Liver (tissue), 9 donors: ENCODE measurements around the gene IFNAR2. TPM values are rescaled to one million over a fixed set of nuclear protein-coding genes. Genes with fewer than 3 reads are reported as not detected.

Source experiments
- DNase-seq: peaks from one replicate; pipeline ENCODE4 v3.0.0-alpha.2; 2017; ENCODE audit warnings: low spot score
- H3K27ac ChIP-seq, 2 donors: one replicate each; pipeline ENCODE4 v1.7.0; 2013; ENCODE audit warnings: inconsistent platforms in 2 of 2, low read length in 2 of 2, control low read depth in 1 of 2, low read depth in 1 of 2, mild to moderate bottlenecking in 1 of 2
- H3K27me3 ChIP-seq, 4 donors: one replicate each; pipeline versions ENCODE4 v1.6.1 to v1.7.0; 2013; ENCODE audit warnings: low read length in 3 of 4, inconsistent platforms in 1 of 4, mild to moderate bottlenecking in 1 of 4, moderate library complexity in 1 of 4; ENCODE audit not compliant: control insufficient read depth in 4 of 4, insufficient read depth in 4 of 4
- H3K36me3 ChIP-seq, 4 donors: one replicate each; pipeline versions ENCODE4 v1.6.1 to v1.7.0; 2013; ENCODE audit warnings: low read length in 3 of 4, mild to moderate bottlenecking in 3 of 4, low read depth in 1 of 4, moderate library complexity in 1 of 4; ENCODE audit not compliant: control insufficient read depth in 4 of 4, insufficient read depth in 3 of 4
- H3K4me1 ChIP-seq, 4 donors: one replicate each; pipeline versions ENCODE4 v1.6.1 to v1.7.0; 2013; ENCODE audit warnings: low read length in 3 of 4, mild to moderate bottlenecking in 3 of 4, moderate library complexity in 1 of 4; ENCODE audit not compliant: control insufficient read depth in 4 of 4, insufficient read depth in 4 of 4
- H3K4me3 ChIP-seq, 3 donors: one replicate each; pipeline versions ENCODE4 v1.6.1 to v1.7.0; 2013; ENCODE audit warnings: low read length in 3 of 3, control low read depth in 1 of 3, low read depth in 1 of 3, mild to moderate bottlenecking in 1 of 3
- H3K9ac ChIP-seq, 2 donors: one replicate each; pipeline ENCODE4 v1.7.0; 2013; ENCODE audit warnings: low read length in 2 of 2, mild to moderate bottlenecking in 2 of 2, moderate library complexity in 2 of 2, control low read depth in 1 of 2, low read depth in 1 of 2
- H3K9me3 ChIP-seq, 4 donors: one replicate each; pipeline versions ENCODE4 v1.6.1 to v1.7.0; 2013; ENCODE audit warnings: low read length in 3 of 4; ENCODE audit not compliant: control insufficient read depth in 4 of 4
- ATF3 ChIP-seq: IDR thresholded peaks from 2 replicates; pipeline ENCODE4 v1.6.1; 2016; ENCODE audit warnings: antibody characterized with exemption
- EGR1 ChIP-seq, 2 donors: IDR thresholded peaks; 2 replicates each; pipeline ENCODE4 v1.6.1; 2016 to 2018; ENCODE audit warnings: antibody characterized with exemption in 2 of 2, low read depth in 2 of 2
- FOXA1 ChIP-seq: IDR thresholded peaks from 2 replicates; pipeline ENCODE4 v1.6.1; 2016; ENCODE audit warnings: antibody characterized with exemption
- FOXA2 ChIP-seq: IDR thresholded peaks from 2 replicates; pipeline ENCODE4 v1.6.1; 2016; ENCODE audit warnings: antibody characterized with exemption
- GABPA ChIP-seq, 2 donors: IDR thresholded peaks in 1 of 2; conservative IDR thresholded peaks in 1 of 2; 2 replicates each; pipeline ENCODE4 v1.6.1; 2016; ENCODE audit warnings: antibody characterized with exemption in 2 of 2, mild to moderate bottlenecking in 1 of 2, moderate library complexity in 1 of 2
- HNF4A ChIP-seq, 2 donors: conservative IDR thresholded peaks; 2 replicates each; pipeline ENCODE4 v1.6.1; 2016; ENCODE audit warnings: antibody characterized with exemption in 2 of 2, mild to moderate bottlenecking in 2 of 2
- HNF4G ChIP-seq: IDR thresholded peaks from 2 replicates; pipeline ENCODE4 v1.6.1; 2016; ENCODE audit warnings: antibody characterized with exemption
- JUND ChIP-seq, 2 donors: IDR thresholded peaks; 2 replicates each; pipeline ENCODE4 v1.6.1; 2016; ENCODE audit warnings: antibody characterized with exemption in 2 of 2
- NR2F2 ChIP-seq: IDR thresholded peaks from 2 replicates; pipeline ENCODE4 v1.6.1; 2016; ENCODE audit warnings: antibody characterized with exemption
- RAD21 ChIP-seq, 2 donors: IDR thresholded peaks; 2 replicates each; pipeline ENCODE4 v1.6.1; 2016; ENCODE audit warnings: antibody characterized with exemption in 2 of 2, mild to moderate bottlenecking in 2 of 2
- REST ChIP-seq: IDR thresholded peaks from 2 replicates; pipeline ENCODE4 v1.6.1; 2016; ENCODE audit warnings: antibody characterized with exemption, mild to moderate bottlenecking
- RXRA ChIP-seq, 2 donors: IDR thresholded peaks; 2 replicates each; pipeline ENCODE4 v1.6.1; 2017 to 2018; ENCODE audit warnings: antibody characterized with exemption in 2 of 2, mild to moderate bottlenecking in 1 of 2
- SP1 ChIP-seq: IDR thresholded peaks from 2 replicates; pipeline ENCODE4 v1.6.1; 2018; ENCODE audit warnings: antibody characterized with exemption, mild to moderate bottlenecking
- TAF1 ChIP-seq: conservative IDR thresholded peaks from 2 replicates; pipeline ENCODE4 v1.6.1; 2016; ENCODE audit warnings: antibody characterized with exemption, mild to moderate bottlenecking
- YY1 ChIP-seq: IDR thresholded peaks from 2 replicates; pipeline ENCODE4 v1.6.1; 2016; ENCODE audit warnings: antibody characterized with exemption, mild to moderate bottlenecking
- WGBS: extraction: QIAGEN DNeasy Blood & Tissue Kit; methylation state at CpG from one replicate; pipeline ENCODE4 v1.1.7; 2013; 5-methylcytosine and 5-hydroxymethylcytosine counted together
- polyA plus RNA-seq, 2 donors: library from polyadenylated mRNA; stranded (reverse) in 1 of 2; unstranded in 1 of 2; fragments of 200-250 nt in 1 of 2; fragments of >200 nt in 1 of 2; fragmentation: Nextera tagmentation in 1 of 2; extraction: Ambion mirVana in 1 of 2; gene quantifications; one replicate each; pipeline versions ENCODE4 v1.2.1 to v1.2.3, GENCODE V29; 2013 to 2015
- total RNA-seq, 2 donors: library from RNA; depleted of rRNA; stranded (reverse); fragments of >200 nt; gene quantifications; one replicate each; pipeline ENCODE4 v1.2.3, GENCODE V29; 2014
- TF ChIP-seq, protein P1 (sequence below): fragments of 150-350 bp; IDR thresholded peaks from 2 replicates; pipeline ENCODE4 v1.5.1; 2017; ENCODE audit warnings: improper control_type of control experiment, low read depth, low read length; ENCODE audit not compliant: missing input control
- TF ChIP-seq, protein P2 (sequence below): IDR thresholded peaks from 2 replicates; pipeline ENCODE4 v1.6.1; 2016; ENCODE audit warnings: antibody characterized with exemption
- TF ChIP-seq, protein P3 (sequence below): IDR thresholded peaks from 2 replicates; pipeline ENCODE4 v1.6.1; 2016; ENCODE audit warnings: antibody characterized with exemption
- donor health status: healthy.
- donor health status: healthy.
- donor health status: healthy.
- donor health status: healthy.
- donor health status: healthy.

Gene IFNAR2
- total and polyA plus RNA-seq, 4 donors = 12.6 to 17.0 (median 14.6) TPM

DNA sequence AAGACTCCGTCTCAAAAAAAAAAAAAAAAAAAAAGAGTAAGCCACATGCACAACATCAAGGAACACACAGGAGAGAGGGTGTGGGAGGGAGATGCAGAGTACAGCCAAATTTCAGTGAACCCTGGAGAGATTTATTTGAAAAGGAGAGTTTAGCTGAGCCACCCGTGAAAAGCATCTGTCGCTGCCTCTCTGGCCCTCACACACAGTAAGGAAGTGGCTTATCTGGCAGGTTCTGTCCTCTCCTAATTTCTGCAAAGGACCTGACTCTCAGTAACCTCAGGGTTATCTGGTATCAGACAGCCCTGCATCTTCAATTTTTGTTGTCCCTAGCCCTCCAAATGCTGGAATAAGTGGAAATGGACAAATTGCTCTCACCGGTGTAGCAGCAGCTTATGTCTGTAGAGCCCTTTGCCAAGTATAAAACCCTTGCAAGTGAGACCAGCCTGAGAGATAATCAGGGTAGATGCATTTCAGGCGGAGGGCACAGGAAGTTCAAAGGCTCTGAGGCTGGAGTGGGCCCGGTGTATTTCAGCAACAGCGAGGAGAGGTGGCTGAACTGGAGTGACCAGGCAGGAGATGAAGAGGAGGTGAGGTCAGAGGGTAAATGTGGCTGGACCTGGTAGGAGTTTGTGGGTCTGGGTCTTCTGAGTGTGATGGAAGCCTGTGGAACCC lies 19.7 kb downstream of the IFNAR2 start:
- Histone ChIP-seq H3K9ac (no peak overlapping the region), H3K9me3 (no peaks in the 10 kb centered on the region), H3K27me3 (no peaks in the 10 kb centered on the region), H3K36me3 (peaks cover 9 to 68% (median 55%) of the 10 kb centered on the region in 4 donors), H3K4me3 (no peak overlapping the region), H3K27ac (no peak overlapping the region), H3K4me1 (peaks cover 3 to 29% (median 19%) of the 10 kb centered on the region in 4 donors)
- TF ChIP-seq EGR1 (IDR thresholded peaks at IDR 0.05; ENCODE audit: low read depth in 2 of 2) (no peak), SP1 (no peak), ATF3 (no peak), FOXA1 (no peak), RAD21 (IDR thresholded peaks at IDR 0.05) (no peak), JUND (IDR thresholded peaks at IDR 0.05) (no peak), FOXA2 (no peak), TAF1 (no peak), HNF4A (conservative IDR thresholded peaks at IDR 0.05) (no peak), GABPA (IDR thresholded peaks at IDR 0.05 in 1 of 2, conservative IDR thresholded peaks at IDR 0.05 in 1 of 2) (no peak), RXRA (IDR thresholded peaks at IDR 0.05) (no peak), YY1 (no peak), HNF4G (no peak), REST (no peak), NR2F2 (no peak)
- TF ChIP-seq, protein P1, sequence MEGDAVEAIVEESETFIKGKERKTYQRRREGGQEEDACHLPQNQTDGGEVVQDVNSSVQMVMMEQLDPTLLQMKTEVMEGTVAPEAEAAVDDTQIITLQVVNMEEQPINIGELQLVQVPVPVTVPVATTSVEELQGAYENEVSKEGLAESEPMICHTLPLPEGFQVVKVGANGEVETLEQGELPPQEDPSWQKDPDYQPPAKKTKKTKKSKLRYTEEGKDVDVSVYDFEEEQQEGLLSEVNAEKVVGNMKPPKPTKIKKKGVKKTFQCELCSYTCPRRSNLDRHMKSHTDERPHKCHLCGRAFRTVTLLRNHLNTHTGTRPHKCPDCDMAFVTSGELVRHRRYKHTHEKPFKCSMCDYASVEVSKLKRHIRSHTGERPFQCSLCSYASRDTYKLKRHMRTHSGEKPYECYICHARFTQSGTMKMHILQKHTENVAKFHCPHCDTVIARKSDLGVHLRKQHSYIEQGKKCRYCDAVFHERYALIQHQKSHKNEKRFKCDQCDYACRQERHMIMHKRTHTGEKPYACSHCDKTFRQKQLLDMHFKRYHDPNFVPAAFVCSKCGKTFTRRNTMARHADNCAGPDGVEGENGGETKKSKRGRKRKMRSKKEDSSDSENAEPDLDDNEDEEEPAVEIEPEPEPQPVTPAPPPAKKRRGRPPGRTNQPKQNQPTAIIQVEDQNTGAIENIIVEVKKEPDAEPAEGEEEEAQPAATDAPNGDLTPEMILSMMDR = no peak
- TF ChIP-seq, protein P2, sequence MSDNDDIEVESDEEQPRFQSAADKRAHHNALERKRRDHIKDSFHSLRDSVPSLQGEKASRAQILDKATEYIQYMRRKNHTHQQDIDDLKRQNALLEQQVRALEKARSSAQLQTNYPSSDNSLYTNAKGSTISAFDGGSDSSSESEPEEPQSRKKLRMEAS = no peak
- TF ChIP-seq, protein P3, sequence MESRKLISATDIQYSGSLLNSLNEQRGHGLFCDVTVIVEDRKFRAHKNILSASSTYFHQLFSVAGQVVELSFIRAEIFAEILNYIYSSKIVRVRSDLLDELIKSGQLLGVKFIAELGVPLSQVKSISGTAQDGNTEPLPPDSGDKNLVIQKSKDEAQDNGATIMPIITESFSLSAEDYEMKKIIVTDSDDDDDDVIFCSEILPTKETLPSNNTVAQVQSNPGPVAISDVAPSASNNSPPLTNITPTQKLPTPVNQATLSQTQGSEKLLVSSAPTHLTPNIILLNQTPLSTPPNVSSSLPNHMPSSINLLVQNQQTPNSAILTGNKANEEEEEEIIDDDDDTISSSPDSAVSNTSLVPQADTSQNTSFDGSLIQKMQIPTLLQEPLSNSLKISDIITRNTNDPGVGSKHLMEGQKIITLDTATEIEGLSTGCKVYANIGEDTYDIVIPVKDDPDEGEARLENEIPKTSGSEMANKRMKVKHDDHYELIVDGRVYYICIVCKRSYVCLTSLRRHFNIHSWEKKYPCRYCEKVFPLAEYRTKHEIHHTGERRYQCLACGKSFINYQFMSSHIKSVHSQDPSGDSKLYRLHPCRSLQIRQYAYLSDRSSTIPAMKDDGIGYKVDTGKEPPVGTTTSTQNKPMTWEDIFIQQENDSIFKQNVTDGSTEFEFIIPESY = no peak
- DNase-seq = no peak
- 71% methylated on average over 7 of the region's 7 CpGs for WGBS
